Natural killer cell (primary cell): Measurements from ENCODE around the gene GALNT1. TPM values are rescaled to one million over a fixed set of nuclear protein-coding genes. Genes with fewer than 3 reads are reported as not detected.

Experiments
- ATAC-seq, 3 donors: fragments of 150-1000 bp in 2 of 3; fragments of 200-7000 bp in 1 of 3; cut with Tn5 transposase; 1 replicate in 1 of 3; 2 replicates in 2 of 3; pipeline ENCODE4 v1.10.0; 2021; ENCODE audit warnings: mild to moderate bottlenecking in 2 of 3, moderate library complexity in 2 of 3
- DNase-seq, 2 donors: peaks; one replicate each; pipeline versions ENCODE4 v3.0.0 to v3.0.0-alpha.2; 2013 to 2021; ENCODE audit warnings: mixed read lengths in 1 of 2
- H3K27ac ChIP-seq: one replicate; pipeline ENCODE4 v1.5.1; 2013; ENCODE audit warnings: mild to moderate bottlenecking, low read length
- H3K27me3 ChIP-seq: one replicate; pipeline ENCODE4 v1.6.1; 2013; ENCODE audit warnings: low read length; ENCODE audit not compliant: control insufficient read depth, insufficient read depth
- H3K36me3 ChIP-seq: one replicate; pipeline ENCODE4 v1.6.1; 2013; ENCODE audit warnings: low read length; ENCODE audit not compliant: control insufficient read depth, insufficient read depth
- H3K4me1 ChIP-seq: one replicate; pipeline ENCODE4 v1.6.1; 2013; ENCODE audit warnings: low read length; ENCODE audit not compliant: control insufficient read depth, insufficient read depth
- H3K4me3 ChIP-seq: one replicate; pipeline ENCODE4 v1.5.1; 2013; ENCODE audit warnings: low read length
- H3K9me3 ChIP-seq: one replicate; pipeline ENCODE4 v1.6.1; 2013; ENCODE audit warnings: low read length; ENCODE audit not compliant: control insufficient read depth, insufficient read depth
- H3K27ac Mint-ChIP-seq, 2 donors: one replicate each; pipeline ENCODE4 v1.8.0; 2022; ENCODE audit warnings: mild to moderate bottlenecking in 2 of 2, mixed read lengths in 2 of 2, moderate library complexity in 1 of 2
- H3K27me3 Mint-ChIP-seq, 2 donors: one replicate each; pipeline ENCODE4 v1.8.0; 2022; ENCODE audit warnings: low read depth in 2 of 2, mixed read lengths in 2 of 2
- H3K36me3 Mint-ChIP-seq: one replicate; pipeline ENCODE4 v1.8.0; 2022; ENCODE audit warnings: mixed read lengths
- H3K4me1 Mint-ChIP-seq, 2 donors: one replicate each; pipeline ENCODE4 v1.8.0; 2022; ENCODE audit warnings: mixed read lengths in 2 of 2
- H3K4me3 Mint-ChIP-seq: one replicate; pipeline ENCODE4 v1.8.0; 2022; ENCODE audit warnings: mild to moderate bottlenecking, moderate library complexity, mixed read lengths
- H3K9me3 Mint-ChIP-seq, 2 donors: one replicate each; pipeline ENCODE4 v1.8.0; 2022; ENCODE audit warnings: mixed read lengths in 2 of 2
- CTCF ChIP-seq: fragments of 200-600 bp; IDR thresholded peaks from one replicate; pipeline ENCODE4 v1.8.0; 2022; ENCODE audit warnings: antibody characterized with exemption
- WGBS: methylation state at CpG from one replicate; pipeline ENCODE4 v1.1.7; 2013; ENCODE audit warnings: missing lambda C conversion rate; ENCODE audit not compliant: insufficient coverage; 5-methylcytosine and 5-hydroxymethylcytosine counted together
- intact Hi-C: fragments of 100-400 bp; cut with micrococcal nuclease; formaldehyde crosslinking; loops from one replicate; pipeline ENCODE4 v1.14.2; 2022
- total RNA-seq, 4 donors: library from RNA; stranded (reverse); fragments of 120-200 nt in 1 of 4; gene quantifications; one replicate each; pipeline versions ENCODE4 v1.2.3 to v1.2.4, GENCODE V29; 2013 to 2022

GALNT1 gene
- total RNA-seq, 3 donors from 2014 or later (not counting 1 experiment from before 2014, with no cell fraction given) = 49.2 to 57.1 (median 50.0) TPM

GRCh38 chr18:35693829-35694228 is 112.3 kb downstream of the GALNT1 start:
- WGBS = 83% methylated on average over 4 of the region's 4 CpGs
- intact Hi-C loops = no loop called here
- Mint-ChIP-seq H3K27ac (no peak overlapping the region), H3K4me3 (no peak overlapping the region), H3K36me3 (no peaks in the 10 kb centered on the region), H3K9me3 (no peaks in the 10 kb centered on the region), H3K4me1 (no peaks in the 10 kb centered on the region), H3K27me3 (no peaks in the 10 kb centered on the region)
- no peak overlapping the region for H3K4me3 ChIP-seq
- H3K4me1 ChIP-seq = no peaks in the 10 kb centered on the region
- no peak for TF ChIP-seq CTCF
- no peaks in the 10 kb centered on the region for H3K27me3 ChIP-seq
- no peak for ATAC-seq
- no peak for DNase-seq
- H3K9me3 ChIP-seq = no peaks in the 10 kb centered on the region
- H3K27ac ChIP-seq = no peak overlapping the region
- peaks cover 23% of the 10 kb centered on the region for H3K36me3 ChIP-seq

- H3K27me3 ChIP-seq = no peaks in the 10 kb centered on the region
- Mint-ChIP-seq H3K27me3 (no peaks in the 10 kb centered on the region), H3K36me3 (no peaks in the 10 kb centered on the region), H3K9me3 (no peaks in the 10 kb centered on the region), H3K4me1 (no peaks in the 10 kb centered on the region), H3K27ac (no peak overlapping the region), H3K4me3 (no peak overlapping the region)
- H3K4me3 ChIP-seq = no peak overlapping the region
- intact Hi-C loops = no loop called here
- DNase-seq (no peak), ATAC-seq (peak; percentile 21 to 72 (median 43))
- no peaks in the 10 kb centered on the region for H3K4me1 ChIP-seq
- H3K27ac ChIP-seq = no peak overlapping the region
- no peak for TF ChIP-seq CTCF
- H3K36me3 ChIP-seq = peaks cover 25% of the 10 kb centered on the region
- no peaks in the 10 kb centered on the region for H3K9me3 ChIP-seq
- WGBS = 92% methylated on average over 2 of the region's 2 CpGs
Measured at GRCh38 chr18:35694808-35695207, 113.3 kb downstream of the GALNT1 start.

- peaks cover 27% of the 10 kb centered on the region for H3K36me3 ChIP-seq
- no peaks in the 10 kb centered on the region for H3K4me1 ChIP-seq
- Mint-ChIP-seq H3K4me3 (no peak overlapping the region), H3K9me3 (no peaks in the 10 kb centered on the region), H3K27me3 (no peaks in the 10 kb centered on the region), H3K36me3 (no peaks in the 10 kb centered on the region), H3K27ac (no peak overlapping the region), H3K4me1 (no peaks in the 10 kb centered on the region)
- TF ChIP-seq CTCF = no peak
- no peak overlapping the region for H3K27ac ChIP-seq
- no peak for ATAC-seq
- H3K4me3 ChIP-seq = no peak overlapping the region
- H3K27me3 ChIP-seq = no peaks in the 10 kb centered on the region
- no peak for DNase-seq
- 100% methylated on average over 1 of the region's 1 CpG for WGBS
- H3K9me3 ChIP-seq = no peaks in the 10 kb centered on the region
- intact Hi-C loops = no loop called here
Measured at GRCh38 chr18:35695384-35695783, 113.8 kb downstream of the GALNT1 start.

- Histone ChIP-seq H3K27ac (no peak overlapping the region), H3K36me3 (peaks cover 26% of the 10 kb centered on the region), H3K4me3 (no peak overlapping the region), H3K27me3 (no peaks in the 10 kb centered on the region), H3K9me3 (no peaks in the 10 kb centered on the region), H3K4me1 (no peaks in the 10 kb centered on the region)
- Mint-ChIP-seq H3K27me3 (no peaks in the 10 kb centered on the region), H3K4me3 (no peak overlapping the region), H3K36me3 (no peaks in the 10 kb centered on the region), H3K27ac (no peak overlapping the region), H3K9me3 (no peaks in the 10 kb centered on the region), H3K4me1 (no peaks in the 10 kb centered on the region)
- WGBS = 87% methylated on average over 8 of the region's 8 CpGs
- intact Hi-C loops = no loop called here
- DNase-seq (no peak), ATAC-seq (no peak)
- TF ChIP-seq CTCF = no peak
Measured at GRCh38 chr18:35695803-35696202, 114.3 kb downstream of the GALNT1 start.
